ENCODE results near the gene SMPD4. TPM values are rescaled to one million over a fixed set of nuclear protein-coding genes. Genes with fewer than 3 reads are reported as not detected.
"Not testable (repeated sequence)": the region's sequence is repeated elsewhere in the genome, so short reads cannot be mapped to it uniquely, and the experiment has no call there.

Gene SMPD4
- total and polyA plus RNA-seq, 2 donors (not counting 1 experiment from before 2014, with no cell fraction given), result 63.8 to 80.6 TPM

DNA sequence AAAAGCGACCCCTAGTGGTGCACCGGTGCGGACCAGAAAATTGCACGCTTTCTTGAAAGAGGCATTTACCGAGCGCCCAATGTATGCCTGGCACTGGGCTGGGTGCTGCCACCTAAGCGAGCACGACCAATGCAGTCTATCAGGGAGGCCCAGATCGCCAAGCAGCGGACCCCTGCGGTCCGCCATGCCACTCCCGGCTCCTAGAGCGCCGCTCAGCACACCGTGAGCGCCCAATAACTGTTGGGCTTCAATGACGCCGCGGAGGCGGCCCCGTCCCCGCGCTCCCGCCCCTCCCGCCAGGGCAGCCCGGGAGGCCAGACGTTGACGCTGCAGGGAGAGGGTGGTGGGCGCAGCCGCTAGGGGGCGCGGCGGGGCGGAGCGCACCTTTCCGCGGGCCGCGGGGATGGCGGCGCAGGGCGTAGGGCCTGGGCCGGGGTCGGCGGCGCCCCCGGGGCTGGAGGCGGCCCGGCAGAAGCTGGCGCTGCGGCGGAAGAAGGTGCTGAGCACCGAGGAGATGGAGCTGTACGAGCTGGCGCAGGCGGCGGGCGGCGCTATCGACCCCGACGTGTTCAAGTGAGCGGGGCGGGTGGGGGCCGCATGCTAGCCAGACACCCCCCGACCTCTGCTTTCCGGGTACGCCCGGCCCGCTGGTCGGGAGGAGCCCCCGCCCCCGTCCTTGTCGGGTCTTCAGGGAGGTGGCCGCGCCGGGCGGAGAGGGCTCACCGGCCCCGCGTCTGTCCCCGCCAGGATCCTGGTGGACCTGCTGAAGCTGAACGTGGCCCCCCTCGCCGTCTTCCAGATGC is 679 bp upstream of the SMPD4 start, which contains the start of gene MZT2B:
Gene MZT2B, plus strand, starts transcription at position 383 of the 803 bp plus-strand sequence. Its CDS starts 21 bp downstream, at position 404.
- not testable (repeated sequence) for H3K36me3 ChIP-seq (replicated peaks in 1 of 2; ENCODE audit: control extremely low read depth in 1 of 2, control insufficient read depth in 1 of 2, extremely low read depth in 1 of 2, insufficient read depth in 2 of 2, low read length in 1 of 2); H3K9me3 ChIP-seq (ENCODE audit: control extremely low read depth in 1 of 3, control insufficient read depth in 2 of 3, insufficient read depth in 1 of 3, low read length in 2 of 3); H3K27me3 ChIP-seq (replicated peaks in 1 of 4; ENCODE audit: control extremely low read depth in 1 of 4, control insufficient read depth in 3 of 4, insufficient read depth in 4 of 4, low read length in 3 of 4); H3K9me3 Mint-ChIP-seq (ENCODE audit: insufficient read depth); H3K27me3 Mint-ChIP-seq
- Histone ChIP-seq H4K20me1 (ENCODE audit: control insufficient read depth, insufficient read depth, low read length, poor library complexity, severe bottlenecking) (peaks cover 16% of the 10 kb centered on the region), H3K79me2 (ENCODE audit: control insufficient read depth, insufficient read depth, low read length) (peaks cover 62% of the 10 kb centered on the region), H3K4me3 (ENCODE audit: control extremely low read depth in 1 of 5, extremely low read depth in 1 of 5, insufficient read depth in 1 of 5, low read depth in 2 of 5, low read length in 4 of 5) (peak within 1 kb of the TSS; percentile 38 to 90 (median 80)), H3K27ac (ENCODE audit: low read length in 2 of 2) (peak within 1 kb of the TSS; percentile 85 to 91), H3K9ac (ENCODE audit: low read length) (peak within 1 kb of the TSS; percentile 78), H3K4me2 (replicated peaks; ENCODE audit: low read depth, low read length, poor library complexity, severe bottlenecking) (peak within 1 kb of the TSS; percentile 86), H2AFZ (ENCODE audit: insufficient read depth, low read depth, low read length, poor library complexity, severe bottlenecking) (peak within 1 kb of the TSS; percentile 80), H3K4me1 (ENCODE audit: control insufficient read depth in 2 of 2, insufficient read depth in 2 of 2, low read length in 2 of 2) (peaks cover 14 to 21% of the 10 kb centered on the region in 2 donors)
- ChIA-PET CTCF (interaction anchor here (1.3 to 3.6 kb wide), 4 partner anchors 23 to 160 kb away, joined by 3 to 21 read pairs (median 12); partner anchors contain the start of gene IMP4), POLR2A (interaction anchor here (1.4 to 2.7 kb wide), 2 partner anchors 24 to 160 kb away, joined by 10 to 32 read pairs; partner anchors contain the start of gene IMP4)
- WGBS (ENCODE audit: insufficient coverage), result under 1% methylated on average over 68 of the region's 86 CpGs
- Mint-ChIP-seq H3K4me1 (peaks cover 24% of the 10 kb centered on the region), H3K27ac (peak within 1 kb of the TSS; percentile 97), H3K4me3 (peak within 1 kb of the TSS; percentile 92)
- intact Hi-C loops (cut with micrococcal nuclease), result loop anchor here (1.0 to 10.0 kb wide), 5 partner anchors 24 to 1867 kb away; partner anchors contain the start of genes HS6ST1, IMP4 and MZT2A
- TF ChIP-seq, protein P1, sequence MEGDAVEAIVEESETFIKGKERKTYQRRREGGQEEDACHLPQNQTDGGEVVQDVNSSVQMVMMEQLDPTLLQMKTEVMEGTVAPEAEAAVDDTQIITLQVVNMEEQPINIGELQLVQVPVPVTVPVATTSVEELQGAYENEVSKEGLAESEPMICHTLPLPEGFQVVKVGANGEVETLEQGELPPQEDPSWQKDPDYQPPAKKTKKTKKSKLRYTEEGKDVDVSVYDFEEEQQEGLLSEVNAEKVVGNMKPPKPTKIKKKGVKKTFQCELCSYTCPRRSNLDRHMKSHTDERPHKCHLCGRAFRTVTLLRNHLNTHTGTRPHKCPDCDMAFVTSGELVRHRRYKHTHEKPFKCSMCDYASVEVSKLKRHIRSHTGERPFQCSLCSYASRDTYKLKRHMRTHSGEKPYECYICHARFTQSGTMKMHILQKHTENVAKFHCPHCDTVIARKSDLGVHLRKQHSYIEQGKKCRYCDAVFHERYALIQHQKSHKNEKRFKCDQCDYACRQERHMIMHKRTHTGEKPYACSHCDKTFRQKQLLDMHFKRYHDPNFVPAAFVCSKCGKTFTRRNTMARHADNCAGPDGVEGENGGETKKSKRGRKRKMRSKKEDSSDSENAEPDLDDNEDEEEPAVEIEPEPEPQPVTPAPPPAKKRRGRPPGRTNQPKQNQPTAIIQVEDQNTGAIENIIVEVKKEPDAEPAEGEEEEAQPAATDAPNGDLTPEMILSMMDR (IDR thresholded peaks at IDR 0.05), result peak; percentile 89
- ATAC-seq (ENCODE audit: low read depth) (peak; percentile 81), DNase-seq (peak; percentile 92)

DNA sequence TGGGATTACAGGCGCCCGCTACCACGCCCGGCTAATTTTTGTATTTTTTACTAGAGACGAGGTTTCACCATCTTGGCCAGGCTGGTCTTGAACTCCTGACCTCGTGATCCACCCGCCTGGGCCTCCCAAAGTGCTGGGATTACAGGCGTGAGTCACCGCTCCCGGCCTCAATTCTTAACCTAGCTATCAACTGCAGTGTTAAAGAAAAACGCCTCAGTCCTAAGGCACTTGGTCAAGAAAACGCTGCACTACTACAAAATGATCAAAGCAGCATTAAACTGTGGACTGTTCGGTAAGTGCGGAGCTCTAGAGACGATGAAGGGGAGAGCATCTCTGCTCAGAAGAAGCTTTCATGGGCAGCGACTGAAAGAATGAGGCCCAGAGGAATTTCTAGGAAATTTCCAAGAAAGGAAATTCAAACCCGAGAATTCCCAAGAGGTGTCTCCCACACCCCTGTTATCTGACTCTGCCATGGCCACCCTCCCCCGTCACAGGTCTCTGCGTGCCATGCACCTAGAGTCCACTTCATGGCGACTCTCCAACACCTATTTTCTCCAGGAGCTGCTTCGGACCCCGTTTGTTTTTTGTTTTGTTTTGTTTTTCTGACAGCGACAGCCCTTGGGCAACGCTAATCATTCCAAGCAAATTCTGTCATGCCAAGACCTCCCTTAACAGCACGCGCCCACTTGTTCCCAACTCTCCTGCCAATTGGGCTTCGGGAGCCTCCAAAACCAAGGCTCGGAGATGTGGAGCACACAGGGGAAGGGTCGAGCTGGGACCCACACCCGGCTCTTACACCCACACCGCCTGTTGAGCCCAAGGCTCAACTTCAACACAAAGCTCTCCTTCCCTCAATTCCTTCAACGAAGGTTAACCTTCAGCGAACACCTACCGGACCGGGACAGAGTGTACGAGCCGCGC is 738 bp downstream of the SMPD4 start:
- H3K27me3 Mint-ChIP-seq; H3K9me3 ChIP-seq (ENCODE audit: control extremely low read depth in 1 of 3, control insufficient read depth in 2 of 3, insufficient read depth in 1 of 3, low read length in 2 of 3); H3K9me3 Mint-ChIP-seq (ENCODE audit: insufficient read depth); ATAC-seq (ENCODE audit: low read depth); DNase-seq; H3K27me3 ChIP-seq (replicated peaks in 1 of 4; ENCODE audit: control extremely low read depth in 1 of 4, control insufficient read depth in 3 of 4, insufficient read depth in 4 of 4, low read length in 3 of 4); H3K36me3 ChIP-seq (replicated peaks in 1 of 2; ENCODE audit: control extremely low read depth in 1 of 2, control insufficient read depth in 1 of 2, extremely low read depth in 1 of 2, insufficient read depth in 2 of 2, low read length in 1 of 2): not testable (repeated sequence)
- 33% methylated on average over 36 of the region's 38 CpGs for WGBS (ENCODE audit: insufficient coverage)
- peaks cover 69% of the 10 kb centered on the region for H3K79me2 ChIP-seq (ENCODE audit: control insufficient read depth, insufficient read depth, low read length)
- POLR2A ChIA-PET, result interaction anchor here (0.6 to 2.7 kb wide), 4 partner anchors 22 to 643 kb away, joined by 5 to 32 read pairs (median 8); partner anchors contain the start of gene IMP4
- H3K27ac Mint-ChIP-seq, result peak overlapping the region; percentile 97
- intact Hi-C loops (cut with micrococcal nuclease), result loop anchor here (1.0 to 10.0 kb wide), 4 partner anchors 22 to 1866 kb away; partner anchors contain the start of genes HS6ST1, IMP4 and MZT2A
- peaks cover 24% of the 10 kb centered on the region for H3K4me1 Mint-ChIP-seq
- peaks cover 14 to 21% of the 10 kb centered on the region in 2 donors for H3K4me1 ChIP-seq (ENCODE audit: control insufficient read depth in 2 of 2, insufficient read depth in 2 of 2, low read length in 2 of 2)
- peak overlapping the region; percentile 38 to 90 (median 80) for H3K4me3 ChIP-seq (ENCODE audit: control extremely low read depth in 1 of 5, extremely low read depth in 1 of 5, insufficient read depth in 1 of 5, low read depth in 2 of 5, low read length in 4 of 5)
- H3K27ac ChIP-seq (ENCODE audit: low read length in 2 of 2), result peak overlapping the region; percentile 85 to 91
- H3K9ac ChIP-seq (ENCODE audit: low read length), result peak overlapping the region; percentile 78
- peak overlapping the region; percentile 80 for H2AFZ ChIP-seq (ENCODE audit: insufficient read depth, low read depth, low read length, poor library complexity, severe bottlenecking)
- H3K4me3 Mint-ChIP-seq, result peak overlapping the region; percentile 92
- peak overlapping the region; percentile 86 for H3K4me2 ChIP-seq (replicated peaks; ENCODE audit: low read depth, low read length, poor library complexity, severe bottlenecking)
- CTCF ChIA-PET, result interaction anchor here (1.1 to 3.6 kb wide), 5 partner anchors 21 to 162 kb away, joined by 3 to 21 read pairs (median 6); partner anchors contain the start of gene IMP4
- peaks cover 22% of the 10 kb centered on the region for H4K20me1 ChIP-seq (ENCODE audit: control insufficient read depth, insufficient read depth, low read length, poor library complexity, severe bottlenecking)

DNA sequence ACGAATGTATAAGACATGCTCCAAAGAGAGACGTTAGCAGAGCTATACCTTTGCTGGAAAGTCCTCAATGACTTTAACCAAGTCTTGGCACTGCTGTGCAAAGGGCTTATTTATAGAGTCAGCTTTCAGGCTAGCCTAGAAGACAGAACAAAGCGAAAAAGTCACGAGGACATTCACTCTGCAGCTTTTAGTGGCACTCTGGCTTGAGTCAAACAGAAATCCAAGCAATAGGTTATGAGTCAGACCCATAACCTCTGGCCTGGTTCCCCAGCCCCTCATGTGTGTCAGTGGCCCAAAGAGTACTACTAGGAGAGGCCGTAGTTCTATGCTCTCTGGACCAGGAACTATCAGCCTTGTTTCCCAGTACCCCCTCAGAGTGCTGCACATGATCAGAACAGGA is 6.5 kb downstream of the SMPD4 start:
- H3K9me3 Mint-ChIP-seq (ENCODE audit: insufficient read depth); intact Hi-C loops (cut with micrococcal nuclease); H3K9me3 ChIP-seq (ENCODE audit: control extremely low read depth in 1 of 3, control insufficient read depth in 2 of 3, insufficient read depth in 1 of 3, low read length in 2 of 3); H3K4me3 Mint-ChIP-seq; H3K4me3 ChIP-seq (ENCODE audit: control extremely low read depth in 1 of 5, extremely low read depth in 1 of 5, insufficient read depth in 1 of 5, low read depth in 2 of 5, low read length in 4 of 5); H3K27ac Mint-ChIP-seq; DNase-seq; H3K4me2 ChIP-seq (replicated peaks; ENCODE audit: low read depth, low read length, poor library complexity, severe bottlenecking); ATAC-seq (ENCODE audit: low read depth); H3K9ac ChIP-seq (ENCODE audit: low read length); H3K4me1 Mint-ChIP-seq; H3K4me1 ChIP-seq (ENCODE audit: control insufficient read depth in 2 of 2, insufficient read depth in 2 of 2, low read length in 2 of 2); CTCF ChIA-PET; H3K27me3 ChIP-seq (replicated peaks in 1 of 4; ENCODE audit: control extremely low read depth in 1 of 4, control insufficient read depth in 3 of 4, insufficient read depth in 4 of 4, low read length in 3 of 4); H3K27me3 Mint-ChIP-seq; H2AFZ ChIP-seq (ENCODE audit: insufficient read depth, low read depth, low read length, poor library complexity, severe bottlenecking); H3K27ac ChIP-seq (ENCODE audit: low read length in 2 of 2); POLR2A ChIA-PET: not testable (repeated sequence)
- WGBS (ENCODE audit: insufficient coverage), result 79% methylated on average over 4 of the region's 5 CpGs
- H4K20me1 ChIP-seq (ENCODE audit: control insufficient read depth, insufficient read depth, low read length, poor library complexity, severe bottlenecking), result peaks cover 22% of the 10 kb centered on the region
- H3K36me3 ChIP-seq (replicated peaks in 1 of 2; ENCODE audit: control extremely low read depth in 1 of 2, control insufficient read depth in 1 of 2, extremely low read depth in 1 of 2, insufficient read depth in 2 of 2, low read length in 1 of 2), result peaks cover 0 to 28% of the 10 kb centered on the region in 2 experiments
- peaks cover 34% of the 10 kb centered on the region for H3K79me2 ChIP-seq (ENCODE audit: control insufficient read depth, insufficient read depth, low read length)
